SH-SY5Y (cell line): ENCODE data around the gene BDKRB2.

ENCODE experiments used
- GATA2 ChIP-seq: IDR thresholded peaks from 2 replicates; pipeline ENCODE4 v1.6.1; 2011; ENCODE audit warnings: mild to moderate bottlenecking, low read depth, low read length
- GATA3 ChIP-seq: IDR thresholded peaks from 2 replicates; pipeline ENCODE4 v1.6.1; 2011; ENCODE audit warnings: low read depth, mild to moderate bottlenecking, low read length, moderate library complexity

GRCh38 chr14:96217376-96217913 lies 12.8 kb downstream of the BDKRB2 start:
- no peak for TF ChIP-seq GATA3
- TF ChIP-seq GATA2 = no peak
